Measurements from ENCODE around the gene PRDM16. TPM values are rescaled to one million over a fixed set of nuclear protein-coding genes. Genes with fewer than 3 reads are reported as not detected.

Gene PRDM16
- total RNA-seq, 4 donors from 2014 or later: 0.19 to 1.6 (median 0.36) TPM

DNA sequence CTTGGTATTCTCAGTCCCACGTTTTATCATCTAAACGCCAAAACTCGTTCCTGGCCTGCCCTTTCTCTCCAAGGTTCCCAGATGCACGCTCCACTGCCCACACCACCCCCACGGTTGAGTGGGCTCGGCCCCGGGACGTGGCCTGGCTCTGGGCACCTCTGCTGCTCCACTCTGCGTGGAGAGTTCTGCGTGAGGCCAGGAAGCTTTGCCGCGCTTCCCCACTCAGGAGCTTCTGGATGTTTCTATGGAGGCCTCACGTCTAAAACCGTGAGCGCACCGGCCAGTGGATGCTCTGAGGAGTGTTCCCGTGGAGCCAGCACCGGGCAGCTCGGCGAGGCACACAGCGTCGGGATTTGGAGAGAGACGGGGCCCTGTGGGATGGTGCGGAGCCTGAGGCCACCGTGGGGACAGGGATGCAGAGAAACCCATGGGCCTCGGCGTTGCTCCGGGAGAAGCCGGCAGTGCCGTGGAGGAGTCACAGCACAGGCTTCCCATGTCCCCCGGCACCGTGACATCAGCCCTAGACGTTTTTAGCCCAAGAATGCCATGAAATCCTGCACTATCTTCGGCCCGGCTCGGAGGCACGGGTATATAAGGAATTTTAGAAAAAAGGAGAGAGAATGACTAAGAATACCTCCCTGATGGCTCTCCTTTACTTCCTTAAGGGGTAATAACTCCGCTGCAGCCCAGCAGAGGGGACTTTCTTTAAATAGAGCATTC, 125.9 kb downstream of the PRDM16 start:
- Histone ChIP-seq H3K27me3 (peaks cover 12% of the 10 kb centered on the region), H3K27ac (no peak overlapping the region), H3K9me3 (no peaks in the 10 kb centered on the region), H3K4me1 (no peaks in the 10 kb centered on the region), H3K36me3 (no peaks in the 10 kb centered on the region), H3K4me3 (no peak overlapping the region)
- TF ChIP-seq POLR2AphosphoS5 (IDR thresholded peaks at IDR 0.05): no peak
- TF ChIP-seq, protein P1, sequence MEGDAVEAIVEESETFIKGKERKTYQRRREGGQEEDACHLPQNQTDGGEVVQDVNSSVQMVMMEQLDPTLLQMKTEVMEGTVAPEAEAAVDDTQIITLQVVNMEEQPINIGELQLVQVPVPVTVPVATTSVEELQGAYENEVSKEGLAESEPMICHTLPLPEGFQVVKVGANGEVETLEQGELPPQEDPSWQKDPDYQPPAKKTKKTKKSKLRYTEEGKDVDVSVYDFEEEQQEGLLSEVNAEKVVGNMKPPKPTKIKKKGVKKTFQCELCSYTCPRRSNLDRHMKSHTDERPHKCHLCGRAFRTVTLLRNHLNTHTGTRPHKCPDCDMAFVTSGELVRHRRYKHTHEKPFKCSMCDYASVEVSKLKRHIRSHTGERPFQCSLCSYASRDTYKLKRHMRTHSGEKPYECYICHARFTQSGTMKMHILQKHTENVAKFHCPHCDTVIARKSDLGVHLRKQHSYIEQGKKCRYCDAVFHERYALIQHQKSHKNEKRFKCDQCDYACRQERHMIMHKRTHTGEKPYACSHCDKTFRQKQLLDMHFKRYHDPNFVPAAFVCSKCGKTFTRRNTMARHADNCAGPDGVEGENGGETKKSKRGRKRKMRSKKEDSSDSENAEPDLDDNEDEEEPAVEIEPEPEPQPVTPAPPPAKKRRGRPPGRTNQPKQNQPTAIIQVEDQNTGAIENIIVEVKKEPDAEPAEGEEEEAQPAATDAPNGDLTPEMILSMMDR (IDR thresholded peaks at IDR 0.05): no peak
- DNase-seq (ENCODE audit: low spot score in 2 of 2): no peak
- 87% methylated on average over 35 of the region's 38 CpGs for WGBS

DNA sequence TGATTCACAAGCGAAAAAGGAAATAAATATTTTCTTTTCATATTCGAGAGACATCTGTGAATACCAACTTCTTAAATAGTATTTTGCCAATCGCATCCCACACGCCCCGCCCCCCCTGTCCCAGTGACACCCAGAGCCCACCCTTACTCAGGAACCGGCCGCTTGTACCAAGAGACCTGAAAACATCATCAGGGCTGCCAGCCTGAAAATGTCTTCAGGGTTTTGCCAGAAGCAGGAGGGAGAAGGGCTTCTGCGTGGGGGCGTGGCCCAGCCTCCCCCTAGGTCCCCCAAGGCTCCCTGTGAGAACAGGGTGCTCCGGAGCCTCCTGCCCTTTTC, 126.4 kb downstream of the PRDM16 start:
- DNase-seq (ENCODE audit: low spot score in 2 of 2): no peak
- Histone ChIP-seq H3K4me3 (no peak overlapping the region), H3K4me1 (no peaks in the 10 kb centered on the region), H3K27ac (peak overlapping the region; percentile 18), H3K27me3 (peaks cover 12% of the 10 kb centered on the region), H3K36me3 (no peaks in the 10 kb centered on the region), H3K9me3 (no peaks in the 10 kb centered on the region)
- TF ChIP-seq POLR2A (IDR thresholded peaks at IDR 0.05) (no peak), EP300 (IDR thresholded peaks at IDR 0.05) (no peak), POLR2AphosphoS5 (IDR thresholded peaks at IDR 0.05) (no peak)
- TF ChIP-seq, protein P1 (IDR thresholded peaks at IDR 0.05): no peak
- 69% methylated on average over 8 of the region's 10 CpGs for WGBS

DNA sequence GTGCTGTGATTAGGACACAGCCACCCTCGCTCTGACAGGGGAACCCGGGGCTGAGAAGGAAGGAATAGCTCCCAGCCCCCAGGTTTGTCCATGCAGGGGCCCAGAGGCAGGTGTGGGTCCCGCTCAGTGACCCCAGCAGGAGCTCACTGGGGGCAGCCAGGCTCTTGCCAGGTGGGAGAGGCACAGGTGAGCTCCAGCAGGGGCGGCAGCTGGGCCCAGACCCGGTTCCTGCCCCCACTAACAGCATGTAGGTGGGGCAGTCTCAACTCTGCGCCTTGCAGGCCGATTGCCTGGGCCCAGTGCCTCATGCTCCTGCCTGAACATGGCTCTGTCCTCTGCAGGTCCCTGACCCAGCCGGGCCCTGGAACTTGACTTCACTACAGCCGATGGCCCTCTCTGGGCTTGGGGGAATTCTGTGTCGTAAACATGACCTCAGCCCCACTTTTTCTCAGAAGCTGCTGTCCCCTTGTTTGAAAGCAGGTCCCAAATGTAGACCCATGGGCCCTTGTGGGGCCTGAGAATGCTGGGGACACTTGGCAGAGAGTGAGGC, 127.0 kb downstream of the PRDM16 start:
- H3K4me1 ChIP-seq: no peaks in the 10 kb centered on the region
- no peaks in the 10 kb centered on the region for H3K36me3 ChIP-seq
- no peak for DNase-seq (ENCODE audit: low spot score in 2 of 2)
- H3K27me3 ChIP-seq: peaks cover 12% of the 10 kb centered on the region
- H3K27ac ChIP-seq: peak overlapping the region; percentile 18
- H3K4me3 ChIP-seq: no peak overlapping the region
- TF ChIP-seq, protein P1 (IDR thresholded peaks at IDR 0.05): no peak
- TF ChIP-seq EP300 (IDR thresholded peaks at IDR 0.05) (no peak), POLR2AphosphoS5 (IDR thresholded peaks at IDR 0.05) (no peak)
- WGBS: 60% methylated on average over 2 of the region's 10 CpGs
- no peaks in the 10 kb centered on the region for H3K9me3 ChIP-seq

- no peaks in the 10 kb centered on the region for H3K9me3 ChIP-seq
- H3K27ac ChIP-seq: peak overlapping the region; percentile 14
- WGBS: 58% methylated on average over 2 of the region's 17 CpGs
- DNase-seq (ENCODE audit: low spot score in 2 of 2): no peak
- H3K4me1 ChIP-seq: no peaks in the 10 kb centered on the region
- no peak overlapping the region for H3K4me3 ChIP-seq
- TF ChIP-seq POLR2A (IDR thresholded peaks at IDR 0.05) (no peak), EP300 (IDR thresholded peaks at IDR 0.05) (no peak), POLR2AphosphoS5 (IDR thresholded peaks at IDR 0.05) (no peak)
- TF ChIP-seq, protein P1 (IDR thresholded peaks at IDR 0.05): no peak
- no peaks in the 10 kb centered on the region for H3K36me3 ChIP-seq
- peaks cover 18% of the 10 kb centered on the region for H3K27me3 ChIP-seq
These were observed 127.7 kb downstream of the PRDM16 start for GRCh38 chr1:3196577-3197245.

DNA sequence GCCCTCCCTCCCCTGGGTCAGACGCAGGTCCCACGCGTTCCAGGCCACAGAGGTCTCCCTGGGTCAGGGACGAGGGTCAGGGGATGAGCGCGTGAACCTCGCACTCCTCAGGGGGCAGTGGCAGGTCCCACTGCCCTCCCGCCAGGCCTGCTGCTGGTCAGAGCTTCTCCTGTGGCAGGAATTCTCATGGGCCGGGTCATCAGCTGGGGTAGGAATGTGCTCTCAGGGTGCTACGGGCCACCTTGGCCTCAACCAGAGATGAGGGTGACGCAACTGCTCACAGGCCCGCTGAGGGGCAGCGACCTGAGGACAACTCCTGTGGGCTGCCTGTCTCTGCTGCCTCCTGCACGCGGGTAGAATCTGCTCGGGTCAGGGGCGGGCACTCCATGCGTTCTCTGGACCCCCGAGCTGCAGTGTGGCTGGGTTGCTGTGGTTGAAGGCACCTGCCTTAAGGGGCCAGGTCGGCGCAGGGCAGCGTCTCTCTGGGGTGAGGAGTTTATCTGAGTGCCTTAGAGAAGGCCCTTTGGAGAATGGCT, 128.8 kb downstream of the PRDM16 start:
- 95% methylated on average over 15 of the region's 22 CpGs for WGBS
- H3K4me3 ChIP-seq: no peak overlapping the region
- no peak overlapping the region for H3K27ac ChIP-seq
- TF ChIP-seq, protein P1 (IDR thresholded peaks at IDR 0.05): no peak
- no peak for TF ChIP-seq POLR2AphosphoS5 (IDR thresholded peaks at IDR 0.05)
- TF ChIP-seq EP300 (IDR thresholded peaks at IDR 0.05): no peak
- DNase-seq (ENCODE audit: low spot score in 2 of 2): no peak
- no peaks in the 10 kb centered on the region for H3K36me3 ChIP-seq
- no peaks in the 10 kb centered on the region for H3K4me1 ChIP-seq
- H3K27me3 ChIP-seq: peaks cover 25% of the 10 kb centered on the region
- no peaks in the 10 kb centered on the region for H3K9me3 ChIP-seq
